NCI-H1694 (cell line): Measurements from ENCODE around the gene MGMT.

Source experiments
- DNase-seq: peaks from one replicate; lab custom pipeline; 2025; lab: John Stamatoyannopoulos, UW

Gene MGMT

DNA sequence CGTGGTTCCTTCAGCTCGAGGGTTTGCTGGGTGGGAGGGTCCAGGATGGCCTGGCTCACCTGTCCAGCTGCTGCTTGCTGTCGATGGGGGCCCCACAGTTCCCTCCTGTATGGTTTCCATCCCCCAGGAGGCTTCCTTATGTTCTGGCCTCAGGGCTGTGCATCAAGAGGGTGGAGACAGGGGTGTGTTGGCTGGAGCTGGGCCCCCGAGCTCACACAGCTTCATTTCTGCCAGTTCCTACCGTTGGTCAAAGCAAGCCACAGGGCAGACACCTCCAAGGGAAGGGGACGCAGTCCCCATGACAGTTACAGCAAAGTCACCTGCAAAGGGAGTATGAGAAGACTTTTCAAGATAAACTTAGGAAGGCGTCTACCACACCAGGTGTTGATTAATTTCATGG lies 340.2 kb downstream of the MGMT start:
- no peak for DNase-seq

DNA sequence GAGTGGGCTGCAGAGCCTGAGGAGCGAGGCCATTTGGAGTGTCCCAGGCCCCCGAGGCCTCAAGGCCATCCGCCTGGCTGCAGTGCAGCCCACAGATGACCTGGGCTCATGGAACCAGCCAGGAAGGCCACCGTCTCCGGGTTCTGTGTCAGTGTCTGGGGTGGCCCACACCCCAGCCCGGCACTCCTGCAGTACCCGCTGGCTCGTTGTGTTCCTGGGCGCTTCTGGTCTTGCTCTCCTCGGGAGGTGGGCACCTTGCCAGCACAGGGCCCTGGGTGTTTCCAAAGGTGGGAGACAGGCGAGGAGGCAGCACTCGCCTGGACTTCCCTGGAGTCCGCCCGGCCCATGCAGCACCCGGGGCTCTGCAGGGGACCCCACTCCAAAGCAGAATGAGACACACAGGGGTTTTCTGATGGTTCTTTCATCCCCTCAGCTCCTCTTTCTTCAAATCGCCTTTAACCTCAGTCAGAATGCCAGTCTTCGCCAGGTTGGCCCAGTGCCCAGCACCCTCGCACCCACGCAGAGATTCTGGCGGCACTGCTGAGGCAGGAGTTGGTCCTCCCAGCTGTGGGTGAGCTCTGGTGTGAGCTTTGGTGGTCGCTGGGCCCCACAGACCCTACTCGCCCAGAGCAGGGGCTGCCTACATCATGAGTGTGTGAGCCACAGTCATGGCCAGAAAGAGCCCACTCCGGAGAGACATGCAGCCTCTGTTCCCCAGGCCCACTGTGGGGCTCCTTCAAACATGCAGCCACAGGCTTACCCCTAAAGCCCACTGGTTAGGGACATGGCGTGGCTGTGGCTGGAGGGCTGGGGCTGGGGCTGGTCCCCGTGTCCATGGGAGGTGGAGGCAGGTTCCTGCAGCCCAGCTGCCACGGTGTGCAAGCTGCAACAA lies 341.3 kb downstream of the MGMT start:
- DNase-seq = no peak

DNA sequence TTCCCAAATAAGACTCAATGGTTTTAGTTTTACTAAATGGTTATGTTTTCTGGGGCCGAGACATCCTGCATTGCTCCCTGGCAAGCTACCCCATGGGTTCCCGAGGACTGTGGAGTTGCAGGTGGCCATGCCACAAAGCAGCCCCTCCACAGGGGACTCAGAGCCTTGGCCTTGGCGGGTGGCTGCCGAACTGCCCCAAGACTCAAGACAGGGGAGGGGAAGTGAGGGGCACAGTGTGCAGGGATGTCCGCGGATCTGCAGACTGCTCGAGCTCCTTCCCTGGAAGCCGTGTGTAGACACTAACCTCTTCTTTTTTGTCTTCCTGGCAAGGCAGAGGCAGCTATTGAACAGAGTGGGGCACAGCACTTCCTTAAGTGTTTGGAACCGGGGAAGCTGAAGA lies 342.4 kb downstream of the MGMT start:
- DNase-seq = no peak

DNA sequence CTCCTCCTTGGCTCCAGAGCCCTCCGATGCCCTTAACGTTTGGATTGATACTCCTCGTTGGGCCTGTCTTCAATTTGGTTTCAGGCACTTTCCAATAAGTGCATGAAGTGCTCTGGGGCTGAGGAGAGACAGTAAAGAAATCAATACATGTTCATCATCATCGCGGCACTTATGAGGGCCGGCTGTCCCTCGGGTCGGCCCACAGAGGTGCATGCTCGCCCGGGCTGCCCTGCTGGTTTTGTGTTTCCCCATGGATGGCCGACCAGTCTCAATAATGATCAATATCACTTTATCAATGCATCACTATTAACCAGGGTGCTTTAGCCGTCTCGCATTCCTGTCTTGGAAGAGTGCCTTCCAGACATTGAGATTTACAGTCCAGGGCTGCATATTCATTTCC lies 342.8 kb downstream of the MGMT start:
- no peak for DNase-seq

DNA sequence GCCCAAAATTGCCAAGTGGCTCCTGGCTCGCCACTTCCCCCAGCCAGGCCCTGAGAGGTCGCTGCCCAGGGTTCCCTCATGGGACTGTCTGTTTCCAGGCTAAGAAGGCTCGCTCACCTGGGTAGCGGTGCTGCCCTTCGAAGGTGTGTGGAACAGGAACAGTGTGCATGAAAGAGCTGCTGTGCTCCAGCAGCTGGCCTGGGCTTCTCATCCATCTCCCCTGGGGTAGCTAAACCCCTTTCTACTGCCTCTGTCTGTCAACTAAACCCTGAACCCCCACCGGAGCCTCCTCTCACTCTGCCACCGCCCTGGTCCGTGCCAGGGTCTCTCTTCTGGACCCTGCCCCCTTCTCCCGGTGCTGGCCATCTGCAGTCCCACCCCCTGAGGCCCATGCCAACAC lies 344.2 kb downstream of the MGMT start:
- no peak for DNase-seq

DNA sequence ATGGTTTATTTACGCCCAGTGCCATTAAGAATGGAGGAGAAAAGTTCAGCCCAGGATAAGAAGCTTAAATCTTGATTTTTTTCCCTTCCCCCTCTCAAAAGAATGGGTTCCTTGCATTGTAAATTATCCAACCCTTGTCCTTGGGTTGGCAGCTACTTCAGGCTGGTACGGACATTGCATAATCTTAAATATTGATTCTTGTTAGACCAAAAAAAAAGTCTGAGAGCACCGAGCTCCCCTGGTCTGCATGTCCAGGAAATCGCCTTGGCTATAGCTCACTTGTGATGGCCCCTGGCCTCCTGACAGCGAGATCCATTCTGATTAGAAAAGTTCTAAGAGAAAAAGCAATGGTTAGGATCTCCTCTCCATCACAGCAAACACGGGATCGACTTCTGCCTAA lies 345.4 kb downstream of the MGMT start:
- no peak for DNase-seq

DNA sequence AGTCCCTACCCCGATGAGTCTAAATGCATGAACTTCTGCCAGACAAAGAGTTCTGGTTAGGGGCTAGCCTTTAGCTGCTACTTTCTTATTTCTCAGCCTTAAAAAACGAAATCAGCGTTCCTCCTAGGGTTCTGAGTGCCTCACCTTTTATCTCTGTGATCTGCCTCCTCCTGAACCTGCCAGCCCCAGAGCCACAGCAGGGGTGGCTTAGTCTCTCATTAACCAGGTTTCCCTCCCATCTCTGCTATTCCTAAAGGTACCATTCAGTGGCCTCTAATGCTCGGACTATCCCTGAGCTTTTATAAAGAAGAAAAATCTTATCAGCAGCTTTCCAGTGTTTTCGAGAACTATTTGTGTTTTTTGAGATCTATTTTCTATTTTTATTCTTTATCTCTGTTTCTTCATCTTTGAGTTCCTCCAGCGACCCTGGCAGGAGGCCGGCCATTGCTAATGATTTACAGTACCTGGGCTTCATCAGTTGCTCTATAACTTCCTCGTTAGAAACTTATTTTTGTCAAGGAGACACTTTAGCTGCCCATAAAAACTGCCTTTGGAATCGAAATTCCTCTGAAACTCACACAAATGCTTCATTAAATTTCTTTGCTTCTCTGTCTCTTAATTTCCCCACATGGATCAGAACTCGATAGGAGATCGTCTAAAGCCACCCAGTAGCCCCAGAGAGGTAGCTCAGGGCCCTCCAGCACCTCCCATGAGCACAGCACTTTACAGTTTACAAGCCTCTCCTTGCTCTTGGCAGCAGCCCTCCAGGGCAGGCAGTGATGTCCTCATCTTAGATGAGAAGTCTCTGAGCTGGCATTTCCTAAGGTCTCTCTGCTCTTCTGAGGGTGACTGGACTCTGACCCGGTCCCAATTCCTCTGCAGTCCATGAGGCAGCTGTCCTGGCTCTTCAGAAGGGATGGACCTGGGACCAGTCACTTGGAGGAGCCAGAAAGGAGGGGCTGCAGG lies 347.9 kb downstream of the MGMT start:
- DNase-seq = no peak

DNA sequence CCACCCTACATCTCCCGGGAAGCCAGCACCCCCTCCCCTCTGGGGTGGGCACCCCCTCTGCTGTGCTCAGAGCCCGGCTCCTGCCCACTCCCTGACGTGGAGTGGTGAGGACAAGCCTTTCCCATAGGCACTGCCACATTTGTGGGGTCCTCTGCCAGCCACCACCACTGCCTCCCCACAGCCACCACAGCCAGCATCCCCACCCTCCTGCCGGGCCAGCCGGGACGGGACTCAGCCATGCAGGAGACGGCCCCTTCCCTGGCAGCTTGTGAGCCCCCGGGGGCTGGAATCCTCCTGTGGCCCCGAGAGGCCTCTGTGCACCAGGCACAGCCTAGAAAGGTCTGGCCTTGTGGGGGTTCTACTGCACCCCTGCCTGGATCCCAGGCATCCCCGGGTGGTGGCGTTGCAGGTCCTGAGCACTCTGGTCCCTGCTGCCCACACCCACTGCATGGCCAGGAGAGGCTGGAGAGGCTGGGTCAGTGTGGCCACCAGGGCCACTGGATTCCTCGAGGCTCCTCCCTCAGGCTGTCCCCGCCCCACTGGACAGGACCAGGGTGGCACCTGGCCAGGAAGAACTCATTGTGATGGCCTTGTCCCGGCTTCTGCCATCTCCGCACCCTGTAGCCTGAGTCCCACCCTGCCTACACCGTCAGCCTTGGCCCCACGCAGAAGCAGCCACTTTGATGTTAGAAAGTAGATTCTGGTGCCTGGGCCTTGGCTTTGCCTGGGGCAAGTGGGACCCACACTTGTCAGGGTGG lies 349.0 kb downstream of the MGMT start:
- DNase-seq = no peak

DNA sequence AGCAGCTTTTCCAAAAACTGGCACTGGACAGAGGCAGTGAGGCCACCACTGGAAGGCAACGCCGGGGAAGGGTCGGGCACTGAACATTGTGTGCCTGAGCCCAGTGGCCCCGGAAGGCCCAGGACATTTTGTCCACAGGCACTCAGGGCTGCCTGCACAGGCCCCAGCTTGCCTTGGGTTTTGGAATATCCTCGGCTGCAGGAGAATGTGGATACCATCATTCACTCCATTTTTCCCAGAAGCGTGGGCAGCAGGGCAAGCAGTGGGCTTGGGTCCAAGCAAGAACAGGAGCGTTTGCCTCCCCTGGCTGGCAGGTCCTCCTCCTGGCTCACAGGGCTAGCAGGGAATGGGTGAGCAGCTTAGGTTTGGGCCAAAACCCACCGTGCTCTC lies 349.6 kb downstream of the MGMT start:
- no peak for DNase-seq
